AG08396 (cell line): ENCODE measurements around the gene PPAN.

Source experiments
- DNase-seq: peaks from one replicate; pipeline ENCODE4 v3.0.0; 2012; ENCODE audit warnings: low spot score, mixed read lengths

Gene PPAN, protein sequence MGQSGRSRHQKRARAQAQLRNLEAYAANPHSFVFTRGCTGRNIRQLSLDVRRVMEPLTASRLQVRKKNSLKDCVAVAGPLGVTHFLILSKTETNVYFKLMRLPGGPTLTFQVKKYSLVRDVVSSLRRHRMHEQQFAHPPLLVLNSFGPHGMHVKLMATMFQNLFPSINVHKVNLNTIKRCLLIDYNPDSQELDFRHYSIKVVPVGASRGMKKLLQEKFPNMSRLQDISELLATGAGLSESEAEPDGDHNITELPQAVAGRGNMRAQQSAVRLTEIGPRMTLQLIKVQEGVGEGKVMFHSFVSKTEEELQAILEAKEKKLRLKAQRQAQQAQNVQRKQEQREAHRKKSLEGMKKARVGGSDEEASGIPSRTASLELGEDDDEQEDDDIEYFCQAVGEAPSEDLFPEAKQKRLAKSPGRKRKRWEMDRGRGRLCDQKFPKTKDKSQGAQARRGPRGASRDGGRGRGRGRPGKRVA

DNA sequence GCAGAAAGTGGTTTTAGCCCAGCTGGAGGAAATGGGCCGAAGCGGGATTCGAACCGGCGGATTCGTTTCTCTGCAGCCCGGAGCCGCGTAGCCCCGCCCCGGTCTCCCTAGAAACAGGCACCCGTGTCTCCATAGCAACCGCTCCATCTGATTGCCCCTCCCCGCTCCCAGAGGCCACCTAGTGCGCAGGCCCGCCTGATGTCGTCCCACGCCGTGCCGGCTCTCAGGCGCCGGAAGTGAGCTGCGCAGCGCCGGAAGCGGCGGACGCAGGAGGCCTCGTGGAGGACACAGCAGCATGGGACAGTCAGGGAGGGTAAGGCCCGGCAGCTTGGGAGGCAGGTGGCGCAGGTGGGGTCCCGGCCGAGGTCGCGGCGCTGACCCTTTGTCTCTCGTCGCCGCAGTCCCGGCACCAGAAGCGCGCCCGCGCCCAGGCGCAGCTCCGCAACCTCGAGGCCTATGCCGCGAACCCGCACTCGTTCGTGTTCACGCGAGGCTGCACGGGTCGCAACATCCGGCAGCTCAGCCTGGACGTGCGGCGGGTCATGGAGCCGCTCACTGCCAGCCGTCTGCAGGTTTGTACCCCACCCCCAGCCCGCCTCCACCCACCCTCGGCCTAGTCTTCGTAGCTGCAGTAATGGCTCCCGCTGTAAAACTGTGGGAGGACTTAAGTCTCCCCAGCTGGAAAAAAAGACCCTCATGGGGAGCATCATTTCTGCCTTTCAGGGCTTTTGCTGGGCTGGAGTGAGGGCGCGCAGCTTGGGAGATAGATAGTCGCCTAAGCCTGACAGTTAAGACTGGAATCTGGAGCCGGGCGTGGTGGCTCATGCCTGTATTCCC, at the start of gene PPAN:
Gene PPAN, plus strand, starts transcription at position 263 of the 837 bp plus-strand sequence. Its CDS starts 33 bp downstream, at position 296.
- peak; percentile 100 for DNase-seq

DNA sequence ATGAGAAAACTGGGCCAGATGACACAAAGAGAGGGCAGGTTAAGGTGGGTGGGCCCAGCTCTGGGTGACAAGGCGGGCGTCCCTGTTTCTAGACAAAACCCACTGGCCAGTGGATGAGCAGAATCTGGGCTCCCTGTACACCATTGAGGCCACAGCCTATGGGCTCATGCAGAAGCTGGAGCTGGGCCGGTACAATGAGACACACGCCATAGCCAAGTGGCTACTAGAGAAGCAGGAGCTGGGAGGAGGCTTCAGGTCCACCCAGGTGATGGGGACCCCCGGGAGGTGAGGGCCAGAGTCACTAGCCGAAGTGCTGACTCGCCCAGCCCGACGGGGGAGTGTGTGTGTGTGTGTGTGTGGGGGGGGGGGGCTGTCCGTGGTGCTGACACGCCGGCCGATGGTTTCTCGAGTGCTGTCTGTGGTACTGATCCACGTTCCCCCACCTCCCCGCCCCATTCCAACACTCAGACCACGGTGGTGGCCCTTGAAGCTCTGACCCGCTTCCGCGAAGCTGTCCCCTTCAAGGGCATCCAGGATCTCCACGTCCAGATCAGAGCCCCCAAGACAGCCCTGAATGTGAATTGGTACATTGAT, 44.3 kb upstream of the PPAN start:
- peak; percentile 52 for DNase-seq

DNA sequence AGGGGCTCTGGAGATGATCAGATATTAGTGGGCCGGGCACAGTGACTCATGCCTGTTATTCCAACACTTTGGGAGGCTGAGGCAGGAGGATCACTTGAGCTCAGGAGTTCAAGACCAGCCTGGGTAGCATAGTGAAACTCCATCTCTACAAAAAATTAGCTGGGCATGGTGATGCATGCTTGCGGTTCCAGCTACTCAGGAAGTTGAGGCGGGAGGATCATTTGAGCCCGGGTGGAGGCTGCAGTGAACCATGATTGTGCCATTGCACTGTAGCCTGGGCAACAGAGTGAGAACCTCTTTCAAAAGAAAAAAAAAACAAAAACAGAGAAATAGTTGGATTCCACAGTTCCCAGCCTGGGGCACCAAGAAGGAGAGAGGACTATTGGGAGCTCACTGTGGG, 38.0 kb upstream of the PPAN start:
- DNase-seq, result no peak

DNA sequence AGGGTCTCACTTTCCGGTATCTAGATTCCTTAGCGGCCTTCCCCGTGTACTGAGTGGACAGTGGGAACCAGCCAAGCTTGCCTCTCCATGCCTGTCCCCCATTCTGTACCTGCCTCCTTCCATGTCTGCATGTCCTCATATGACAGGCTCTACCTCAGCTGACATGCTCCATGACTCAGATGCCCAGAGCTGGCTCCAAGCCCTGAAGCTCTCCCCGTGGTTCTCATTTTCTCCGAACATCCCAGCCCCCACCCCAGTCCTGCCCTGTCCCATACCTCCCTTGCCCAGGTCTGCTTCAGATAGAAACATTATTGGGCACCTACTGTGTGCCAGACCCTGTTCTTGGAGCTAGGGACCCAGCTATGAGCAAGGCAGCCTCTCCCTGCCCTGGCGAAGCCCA, 37.1 kb upstream of the PPAN start:
- no peak for DNase-seq

DNA sequence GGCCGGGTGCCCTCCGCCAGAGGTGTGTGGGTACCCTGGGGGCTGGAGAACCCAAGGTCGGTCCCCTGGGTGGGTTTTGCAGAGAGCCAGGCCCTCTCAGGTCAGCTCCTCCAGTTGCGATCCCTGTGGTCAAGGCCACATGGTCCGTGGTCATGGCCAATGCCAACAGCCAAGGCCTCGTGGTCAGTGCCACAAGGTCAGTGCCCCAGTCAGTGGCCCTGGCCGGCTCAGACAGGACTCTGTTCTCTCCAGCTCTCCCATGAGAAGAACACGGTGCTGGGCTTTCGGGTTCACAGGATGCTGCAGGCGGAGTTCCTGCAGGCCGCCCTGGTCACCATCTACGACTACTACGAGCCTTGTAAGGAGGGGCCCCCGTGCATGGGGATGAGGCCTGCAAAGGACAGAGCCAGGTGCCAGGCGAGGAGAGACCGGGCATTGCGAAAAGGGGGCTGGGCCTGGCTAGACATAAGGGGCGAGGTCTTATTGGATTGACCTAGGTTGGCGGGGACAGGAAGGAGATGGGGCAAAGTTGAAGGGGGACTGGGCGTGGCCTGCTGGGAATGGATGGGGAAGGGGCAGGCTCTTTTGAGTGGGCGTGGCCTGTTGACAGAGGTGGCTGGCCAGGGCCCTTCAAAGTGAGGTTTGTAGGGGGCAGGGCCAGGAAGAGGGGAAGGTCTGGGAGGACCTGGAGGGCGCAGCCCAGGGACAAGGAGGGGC, 35.3 kb upstream of the PPAN start:
- DNase-seq, result no peak

DNA sequence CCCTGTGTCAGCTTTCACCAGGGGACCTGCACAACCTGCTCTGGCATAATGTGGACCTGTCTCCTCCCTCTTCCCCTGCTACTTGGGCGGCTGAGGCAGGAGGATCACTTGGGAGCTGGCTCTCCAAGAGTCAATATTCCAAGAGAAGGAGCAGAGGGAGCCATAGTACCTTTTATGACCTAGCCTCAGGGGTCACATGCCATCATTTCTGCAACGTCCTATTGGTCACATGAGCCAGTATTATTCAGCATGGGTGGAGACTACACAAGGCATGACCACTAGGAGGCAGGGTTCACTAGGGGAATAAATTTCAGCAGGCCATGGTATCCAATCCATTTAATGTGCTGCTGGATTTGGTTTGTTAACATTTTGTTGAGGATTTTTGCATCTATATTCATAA, 32.0 kb upstream of the PPAN start:
- DNase-seq, result no peak

- DNase-seq, result no peak
These were observed 29.6 kb upstream of the PPAN start for GRCh38 chr19:10076535-10076934.

GRCh38 chr19:10078329-10078728, 27.8 kb upstream of the PPAN start:
- no peak for DNase-seq

- no peak for DNase-seq
These were observed 27.1 kb upstream of the PPAN start for GRCh38 chr19:10079031-10079453.

GRCh38 chr19:10083911-10084310, 22.3 kb upstream of the PPAN start:
- no peak for DNase-seq

DNA sequence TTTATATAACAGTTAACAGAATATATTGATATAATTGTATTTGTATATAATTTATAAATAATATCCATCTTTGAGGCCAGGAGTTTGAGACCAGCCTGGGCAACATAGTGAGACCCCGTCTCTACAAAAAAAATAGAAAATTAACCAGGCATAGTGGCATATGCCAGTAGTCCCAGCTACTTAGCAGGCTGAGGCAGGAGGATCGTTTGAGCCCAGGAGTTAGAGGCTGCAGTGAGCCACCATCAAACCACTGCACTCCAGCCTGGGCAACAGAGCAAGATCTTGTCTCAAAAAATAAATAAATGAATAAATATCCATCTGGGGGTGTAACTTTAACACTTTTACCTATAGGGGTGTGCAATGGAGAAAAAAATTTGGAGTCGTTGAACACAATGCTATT, 21.4 kb upstream of the PPAN start:
- DNase-seq, result no peak

DNA sequence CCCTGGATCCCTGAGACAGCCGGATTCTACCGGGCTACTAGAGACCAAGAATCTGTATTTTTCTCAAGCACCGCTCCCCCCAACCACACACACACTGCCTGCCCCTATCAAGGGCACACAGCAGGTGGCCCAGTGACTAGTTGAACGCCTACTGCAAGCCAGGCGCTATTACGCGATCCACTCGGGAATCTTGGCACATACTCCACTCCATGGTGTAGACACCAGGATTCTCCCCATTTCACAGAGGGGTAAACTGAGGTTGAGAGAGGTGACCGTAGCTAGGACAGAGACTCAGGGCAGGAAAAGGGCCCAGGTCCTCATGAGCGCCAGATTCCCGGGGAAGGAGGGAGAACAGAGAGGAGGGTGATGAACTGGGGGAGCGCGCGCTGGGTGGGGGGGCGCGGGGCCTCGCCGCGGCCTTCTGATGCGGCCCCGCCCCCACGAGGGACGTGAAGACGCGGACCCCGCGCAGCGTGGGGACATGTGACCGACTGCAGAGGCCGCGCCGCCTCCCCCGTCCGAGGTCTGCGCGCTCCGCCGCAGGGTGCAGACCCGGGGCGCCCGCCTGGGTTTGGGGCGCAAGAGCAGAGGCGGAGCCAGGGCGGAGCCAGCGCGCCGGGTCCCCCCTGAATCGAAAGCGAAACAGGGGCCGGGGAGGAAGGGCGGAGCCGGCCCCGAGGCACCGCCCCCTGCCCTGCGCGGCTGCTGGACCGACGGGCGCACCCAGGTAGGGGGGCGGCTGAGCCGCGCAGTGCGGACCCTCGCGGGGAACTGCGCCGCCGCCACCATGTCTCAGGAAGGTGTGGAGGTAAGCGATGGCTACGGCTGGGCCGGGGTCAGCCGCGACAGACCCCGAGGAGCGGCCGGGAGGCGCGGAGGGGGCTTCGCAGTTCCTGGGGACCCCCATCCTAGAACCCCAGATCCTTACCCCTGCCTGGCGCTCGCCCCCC, 20.2 kb upstream of the PPAN start, which contains the start of gene SHFL:
Gene SHFL, plus strand, starts transcription at position 677 of the 950 bp plus-strand sequence. Its CDS starts 111 bp downstream, at position 788.
- DNase-seq, result peak; percentile 93

DNA sequence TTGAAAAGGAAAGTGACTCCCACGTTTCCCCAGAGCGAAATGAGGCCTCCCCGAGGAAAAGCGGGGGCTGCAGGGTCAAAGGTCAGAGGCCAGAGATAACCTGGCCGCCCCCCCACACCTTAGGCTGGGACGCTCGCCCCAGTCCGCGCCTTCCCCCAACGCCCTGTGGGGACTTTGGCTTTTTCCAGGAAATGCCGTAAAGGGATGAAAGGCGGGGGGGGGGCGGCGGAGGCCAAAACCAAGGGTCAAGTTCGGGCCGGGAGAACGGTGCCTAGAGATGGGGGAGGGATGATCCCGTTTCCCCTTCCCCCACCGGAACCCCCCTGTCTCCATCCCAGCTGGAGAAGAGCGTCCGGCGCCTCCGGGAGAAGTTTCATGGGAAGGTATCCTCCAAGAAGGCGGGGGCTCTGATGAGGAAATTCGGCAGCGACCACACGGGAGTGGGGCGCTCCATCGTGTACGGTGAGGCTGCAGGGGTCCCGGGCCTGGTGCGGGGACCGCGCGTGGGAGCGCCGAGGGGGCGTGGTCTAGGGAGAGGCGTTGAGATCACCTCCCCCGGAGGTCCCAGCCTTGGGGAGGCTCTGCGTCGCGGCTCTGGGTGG, 19.5 kb upstream of the PPAN start:
- no peak for DNase-seq

DNA sequence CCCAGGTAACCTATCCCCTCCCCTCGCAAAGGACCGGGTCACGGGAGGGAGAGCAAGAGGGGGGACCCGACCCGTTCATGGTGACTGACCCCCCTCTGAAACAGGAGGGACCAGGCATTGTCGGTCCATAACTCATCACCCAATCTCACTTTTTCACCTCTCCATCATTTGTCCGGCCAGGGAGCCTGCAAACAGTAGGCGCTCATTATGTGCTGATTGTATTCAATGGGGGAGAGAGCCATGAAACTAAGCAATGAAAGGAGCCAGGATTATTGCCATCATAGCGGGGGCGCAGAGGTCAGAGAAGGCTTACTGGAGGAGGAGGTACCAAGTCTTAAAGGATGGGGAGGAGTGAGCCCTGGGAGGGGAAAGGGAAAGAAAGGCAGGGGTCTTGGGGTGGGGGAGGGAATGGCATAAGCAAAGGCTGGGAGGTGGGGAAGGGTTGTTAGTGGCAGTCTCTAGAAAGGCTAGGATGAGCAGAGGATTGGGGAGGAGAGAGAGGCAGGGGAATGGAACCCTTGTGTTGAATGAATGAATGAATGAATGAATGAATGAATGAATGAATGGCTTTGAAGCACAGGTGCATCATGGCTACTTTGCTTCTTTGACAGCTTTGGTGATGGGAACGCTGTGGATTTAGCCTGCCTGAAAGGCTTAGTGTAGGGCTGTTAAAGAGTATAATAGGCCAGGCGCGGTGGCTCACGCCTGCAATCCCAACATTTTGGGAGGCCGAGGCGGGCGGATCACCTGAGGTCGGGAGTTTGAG, 18.7 kb upstream of the PPAN start:
- DNase-seq, result no peak

DNA sequence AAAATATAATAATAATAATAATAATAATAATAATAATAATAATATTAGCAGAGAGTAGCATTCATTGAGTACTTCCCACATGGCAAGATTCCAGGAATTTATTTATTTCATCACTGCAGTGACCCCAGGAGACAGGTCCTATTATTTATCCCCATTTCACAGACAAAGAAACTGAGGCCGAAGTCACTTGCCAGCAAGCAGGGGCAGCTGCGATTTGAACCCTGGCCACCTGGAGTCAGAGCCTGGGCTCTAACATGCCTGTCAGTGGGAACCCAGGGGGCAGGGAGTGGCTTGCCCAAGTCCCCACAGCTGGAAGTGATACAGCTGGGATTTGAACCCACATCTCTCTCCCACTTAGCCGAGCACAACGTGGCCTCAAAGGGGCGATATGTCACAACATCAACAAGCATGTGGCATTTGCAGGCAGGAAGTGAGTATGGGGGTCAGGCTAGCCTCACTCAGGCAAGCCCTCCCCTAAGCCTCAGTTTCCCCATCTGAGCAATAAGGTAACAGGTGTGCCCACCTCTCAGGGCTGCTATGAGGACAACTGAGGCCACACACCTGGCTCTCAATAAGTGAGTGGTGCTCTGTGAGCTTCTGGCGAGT, 17.1 kb upstream of the PPAN start:
- no peak for DNase-seq

GRCh38 chr19:10089801-10090375, 16.3 kb upstream of the PPAN start:
- DNase-seq, result no peak

DNA sequence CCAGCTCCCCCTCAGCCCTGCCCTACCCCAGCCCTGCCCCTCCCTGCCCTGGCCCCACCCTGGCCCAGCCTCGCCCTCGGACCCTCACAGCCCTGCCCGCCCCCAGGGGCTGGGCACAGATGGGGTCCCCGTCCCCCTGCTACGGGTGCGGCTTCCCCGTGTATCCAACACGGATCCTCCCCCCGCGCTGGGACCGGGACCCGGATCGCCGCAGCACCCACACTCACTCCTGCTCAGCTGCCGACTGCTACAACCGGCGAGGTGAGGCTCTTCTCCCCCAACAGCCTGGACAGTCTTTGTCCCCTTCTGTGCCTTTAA, 14.8 kb upstream of the PPAN start:
- no peak for DNase-seq

DNA sequence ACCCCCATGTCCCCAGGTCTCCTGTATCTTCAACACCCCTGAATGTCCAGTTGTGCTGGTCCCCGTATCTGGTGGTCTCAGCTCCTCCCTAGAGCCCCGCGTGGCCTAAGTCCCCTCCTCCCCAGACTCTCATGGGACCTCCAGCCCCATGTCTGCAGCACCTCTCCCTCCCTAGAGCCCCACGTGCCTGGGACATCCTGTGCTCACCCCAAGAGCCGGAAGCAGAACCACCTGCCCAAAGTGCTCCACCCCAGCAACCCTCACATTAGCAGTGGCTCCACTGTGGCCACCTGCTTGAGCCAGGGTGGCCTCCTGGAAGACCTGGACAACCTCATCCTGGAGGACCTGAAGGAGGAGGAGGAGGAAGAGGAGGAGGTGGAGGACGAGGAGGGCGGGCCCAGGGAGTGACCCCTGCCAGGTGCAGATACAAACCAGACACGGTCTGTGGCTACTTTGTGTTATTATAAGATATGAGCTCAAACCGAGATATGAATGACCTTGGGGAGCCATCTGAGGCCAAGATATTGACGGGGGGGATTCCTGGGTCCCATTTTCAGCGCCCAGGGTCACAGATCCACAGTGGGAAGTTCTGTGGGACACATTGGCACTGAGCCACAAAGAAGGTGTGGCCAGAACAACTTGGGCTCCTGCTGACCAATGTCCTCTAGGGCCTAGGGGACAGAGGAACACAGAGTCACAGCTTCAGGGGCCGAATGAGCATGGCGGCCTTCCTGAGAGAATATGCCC, 14.1 kb upstream of the PPAN start:
- no peak for DNase-seq
